ENCODE results near the gene CBX2.

Gene CBX2

DNA sequence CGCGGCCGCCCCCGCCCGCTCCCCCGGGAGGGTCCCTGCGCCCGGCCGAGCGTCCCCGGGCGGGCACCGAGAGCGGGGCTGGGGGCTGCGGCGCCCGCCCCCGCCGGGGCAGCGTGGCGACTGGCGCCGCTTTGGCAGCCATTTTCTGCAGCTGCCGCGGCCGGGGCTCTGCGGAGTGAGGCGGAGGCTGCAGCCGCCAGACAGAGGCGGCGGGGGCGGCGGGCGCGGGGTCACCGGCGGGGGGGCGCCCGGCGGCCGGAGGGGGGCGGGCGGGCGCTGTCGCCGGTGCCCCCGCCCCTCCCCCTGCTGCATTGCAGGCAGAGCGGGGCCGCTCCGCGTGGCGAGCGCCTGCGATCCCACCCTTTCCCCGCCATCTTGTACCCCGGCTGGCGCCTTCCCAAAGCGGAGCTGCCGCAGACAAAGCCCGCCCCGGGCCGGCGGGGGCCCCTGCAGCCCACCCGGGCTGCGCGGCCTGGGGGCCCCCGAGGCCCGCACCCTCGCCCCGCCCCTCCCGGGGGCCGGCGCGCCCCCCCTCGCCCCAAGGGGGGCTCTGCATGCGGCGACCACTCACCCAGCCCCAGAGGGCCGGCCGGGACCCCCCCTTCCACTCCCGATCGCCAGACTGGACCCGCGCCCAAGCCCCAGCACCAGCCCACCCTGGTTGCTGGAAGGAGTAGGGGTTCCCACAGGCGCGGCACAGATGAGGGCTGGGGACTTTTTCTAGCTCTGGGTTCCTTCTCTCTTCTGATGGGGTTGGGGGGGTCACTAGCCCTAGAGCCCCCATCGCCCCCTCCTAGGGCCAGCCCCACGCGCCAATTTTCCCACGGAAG is 35.6 kb downstream of the CBX2 start:
- H3K9me3 ChIP-seq (ENCODE audit: low read depth, low read length), result no peaks in the 10 kb centered on the region
- peak overlapping the region; percentile 76 for H3K9ac ChIP-seq (ENCODE audit: insufficient read length)
- H3K4me3 ChIP-seq, result peak overlapping the region; percentile 88
- DNase-seq (ENCODE audit: low read depth, low spot score), result no peak
- TF ChIP-seq FOXP2 (optimal IDR thresholded peaks at IDR 0.05; ENCODE audit: control extremely low read depth, extremely low read length, insufficient read depth), result no peak
- TF ChIP-seq EZH2 (IDR thresholded peaks at IDR 0.05), result no peak
- TF ChIP-seq POLR2AphosphoS5 (IDR thresholded peaks at IDR 0.05; ENCODE audit: borderline replicate concordance, low read depth, low read length), result no peak
- no peaks in the 10 kb centered on the region for H3K36me3 ChIP-seq (ENCODE audit: insufficient read depth, low read length)
- H3K27ac ChIP-seq, result peak overlapping the region; percentile 62; the same call in 1 of the 2 replicates

DNA sequence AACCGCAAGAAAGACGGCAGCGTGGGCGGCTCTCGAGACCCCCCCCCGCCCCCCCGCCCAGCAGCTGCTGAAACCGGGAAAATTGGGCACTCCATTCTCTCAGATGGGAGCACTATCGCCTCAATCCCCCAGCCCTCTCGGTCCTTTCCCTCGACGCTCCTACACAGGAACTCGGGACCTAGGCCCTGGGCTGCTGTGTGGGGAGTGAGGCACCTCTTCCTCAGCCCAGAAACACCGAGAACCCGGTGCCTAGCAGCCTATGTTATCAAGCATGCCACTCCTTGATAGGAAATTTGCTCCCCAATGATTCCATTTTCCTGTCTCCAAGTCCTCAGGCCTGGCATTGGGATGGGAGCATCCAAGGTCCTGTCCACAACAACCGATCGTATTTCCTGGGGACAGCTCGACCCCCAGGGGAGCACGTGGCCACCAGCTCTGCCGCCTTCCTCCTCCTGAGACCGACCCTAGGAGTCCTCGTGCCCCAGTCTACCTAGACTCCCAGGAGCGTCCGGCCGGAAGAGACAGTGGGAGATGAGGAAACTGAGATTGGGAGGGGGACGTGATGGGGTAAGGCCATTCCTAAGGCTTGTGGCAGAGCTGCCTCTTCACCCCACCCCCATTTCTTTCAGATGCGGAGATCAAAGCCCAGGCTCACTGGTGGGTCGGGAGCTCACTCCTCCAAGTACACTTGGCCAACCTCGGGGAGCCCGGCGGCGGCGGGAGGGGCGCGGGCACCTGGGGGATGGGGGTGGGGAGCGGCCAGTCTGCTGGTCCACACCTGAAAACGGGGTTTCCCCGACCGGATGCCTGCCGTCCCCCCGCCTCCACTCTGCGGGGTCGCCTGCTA is 36.4 kb downstream of the CBX2 start:
- H3K36me3 ChIP-seq (ENCODE audit: insufficient read depth, low read length), result no peaks in the 10 kb centered on the region
- no peak for DNase-seq (ENCODE audit: low read depth, low spot score)
- H3K9me3 ChIP-seq (ENCODE audit: low read depth, low read length), result no peaks in the 10 kb centered on the region
- no peak overlapping the region for H3K9ac ChIP-seq (ENCODE audit: insufficient read length)
- H3K4me3 ChIP-seq, result no peak overlapping the region
- TF ChIP-seq POLR2AphosphoS5 (IDR thresholded peaks at IDR 0.05; ENCODE audit: borderline replicate concordance, low read depth, low read length) (no peak), EZH2 (IDR thresholded peaks at IDR 0.05) (no peak), FOXP2 (optimal IDR thresholded peaks at IDR 0.05; ENCODE audit: control extremely low read depth, extremely low read length, insufficient read depth) (no peak)
- 0 out of 2 replicates have a peak overlapping the region, but pooled peaks have one; percentile 46 for H3K27ac ChIP-seq

DNA sequence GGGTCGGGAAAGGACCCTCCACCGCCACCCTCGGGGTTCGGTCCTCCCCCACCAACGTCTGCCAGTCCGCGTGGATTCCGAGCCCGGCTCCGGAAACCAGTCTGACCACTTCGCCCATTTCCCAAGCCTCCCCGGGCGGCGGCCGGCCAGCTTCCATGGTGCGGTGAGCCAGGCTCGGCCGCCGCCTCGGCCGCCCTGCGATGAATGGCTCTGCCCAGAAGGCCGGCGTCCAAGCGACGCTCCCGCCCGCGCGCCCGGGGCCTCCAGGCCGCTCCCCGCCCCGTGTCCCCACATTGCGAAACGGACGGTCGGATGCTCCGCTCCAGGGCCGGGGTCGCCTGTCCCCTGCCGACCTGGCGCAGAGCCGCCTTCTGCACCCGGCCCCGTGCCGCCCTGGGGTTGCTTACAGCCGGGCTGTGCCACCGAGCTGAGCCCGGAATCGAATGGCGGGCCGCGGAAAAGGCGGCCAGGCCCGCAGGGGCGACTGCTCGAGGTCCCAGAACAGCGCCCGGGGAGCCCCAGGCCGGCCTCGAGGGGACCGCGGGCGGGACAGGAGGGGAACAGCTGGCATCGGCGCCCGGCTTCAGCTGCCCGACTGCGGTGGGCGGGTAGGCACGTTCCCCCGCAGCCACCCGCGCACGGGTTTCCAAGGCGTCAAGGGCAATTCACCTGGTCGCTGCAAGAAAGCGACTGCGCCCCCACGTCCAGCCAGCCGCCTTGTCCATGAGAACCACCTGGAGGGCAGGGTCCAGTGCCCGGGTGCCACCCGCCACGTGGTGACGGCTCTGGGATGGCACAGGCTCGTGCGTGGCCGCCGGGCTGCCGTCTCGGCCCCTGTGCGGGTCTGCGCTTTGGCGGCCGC is 37.3 kb downstream of the CBX2 start:
- H3K4me3 ChIP-seq, result no peak overlapping the region
- no peak for DNase-seq (ENCODE audit: low read depth, low spot score)
- TF ChIP-seq FOXP2 (optimal IDR thresholded peaks at IDR 0.05; ENCODE audit: control extremely low read depth, extremely low read length, insufficient read depth) (no peak), EZH2 (IDR thresholded peaks at IDR 0.05) (no peak), POLR2AphosphoS5 (IDR thresholded peaks at IDR 0.05; ENCODE audit: borderline replicate concordance, low read depth, low read length) (no peak)
- H3K9me3 ChIP-seq (ENCODE audit: low read depth, low read length), result no peaks in the 10 kb centered on the region
- H3K36me3 ChIP-seq (ENCODE audit: insufficient read depth, low read length), result no peaks in the 10 kb centered on the region
- no peak overlapping the region for H3K27ac ChIP-seq
- H3K9ac ChIP-seq (ENCODE audit: insufficient read length), result no peak overlapping the region

DNA sequence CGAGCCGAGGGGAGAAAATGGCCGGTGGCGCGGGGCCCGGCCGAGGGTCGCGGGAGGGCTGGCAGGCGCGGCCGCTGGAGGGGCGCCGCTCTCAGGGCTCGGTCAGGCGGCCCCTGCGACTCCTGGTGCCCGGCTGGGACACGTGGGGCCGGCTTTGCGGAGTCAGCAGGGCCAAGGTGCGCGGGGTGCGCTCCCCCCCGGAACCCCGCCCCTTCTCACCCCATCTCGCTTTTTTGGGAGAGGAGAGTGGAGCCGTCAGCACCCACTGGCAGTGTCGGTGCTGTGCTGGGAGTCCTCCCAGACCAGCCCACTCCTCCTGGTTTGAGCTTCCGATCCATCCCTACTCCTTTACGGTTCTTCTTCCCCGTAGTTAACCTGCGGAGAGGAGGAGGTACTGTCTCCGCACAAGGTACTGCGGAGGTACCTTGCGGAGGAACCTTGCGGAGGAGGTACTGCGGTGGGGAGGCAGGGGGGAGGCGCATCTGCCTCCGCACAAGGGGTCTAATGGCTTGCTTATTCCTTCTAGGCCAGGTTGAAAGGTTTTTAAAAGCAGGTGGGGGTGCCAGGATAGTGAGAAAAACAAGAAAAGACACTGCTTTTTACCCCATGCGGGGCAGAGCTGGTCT is 38.0 kb downstream of the CBX2 start:
- TF ChIP-seq FOXP2 (optimal IDR thresholded peaks at IDR 0.05; ENCODE audit: control extremely low read depth, extremely low read length, insufficient read depth) (no peak), POLR2AphosphoS5 (IDR thresholded peaks at IDR 0.05; ENCODE audit: borderline replicate concordance, low read depth, low read length) (no peak), EZH2 (IDR thresholded peaks at IDR 0.05) (no peak)
- Histone ChIP-seq H3K4me3 (no peak overlapping the region), H3K9ac (ENCODE audit: insufficient read length) (no peak overlapping the region), H3K27ac (no peak overlapping the region), H3K9me3 (ENCODE audit: low read depth, low read length) (no peaks in the 10 kb centered on the region), H3K36me3 (ENCODE audit: insufficient read depth, low read length) (no peaks in the 10 kb centered on the region)
- DNase-seq (ENCODE audit: low read depth, low spot score), result no peak

DNA sequence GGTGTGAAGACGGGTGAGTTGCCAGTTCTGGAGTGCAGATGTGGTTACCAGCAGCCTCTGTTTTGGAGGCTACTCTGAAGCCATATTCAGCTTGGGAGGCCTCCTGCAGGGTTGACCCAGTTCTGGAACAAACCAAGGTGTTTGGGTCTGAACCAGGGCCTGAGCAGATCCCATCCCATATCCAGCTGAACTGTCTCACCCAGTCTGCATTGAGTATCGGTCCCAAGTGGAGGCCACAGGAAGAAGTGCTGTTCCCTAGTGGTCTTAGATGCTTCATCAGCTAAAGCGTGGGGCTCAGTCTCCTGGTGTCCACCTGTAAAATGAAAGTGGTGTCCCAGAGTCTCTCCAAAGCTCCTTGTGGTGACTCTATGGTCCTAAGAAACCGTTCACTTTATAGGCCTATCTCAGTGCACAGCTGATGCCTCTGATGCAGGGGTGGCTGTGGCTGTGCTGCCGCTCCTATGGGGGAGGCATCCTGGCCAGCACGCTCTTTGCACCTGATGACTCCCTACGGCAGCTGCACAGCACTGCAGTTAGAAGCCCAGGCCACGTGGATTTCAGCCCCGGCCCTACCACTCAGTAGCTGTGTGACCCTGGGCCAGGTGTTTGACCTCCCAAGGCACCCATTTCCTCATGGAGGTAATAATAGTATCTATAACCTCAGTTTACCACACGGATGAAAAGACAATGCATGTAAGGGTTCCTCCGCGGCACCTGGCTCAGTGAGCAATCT is 40.2 kb downstream of the CBX2 start:
- TF ChIP-seq FOXP2 (optimal IDR thresholded peaks at IDR 0.05; ENCODE audit: control extremely low read depth, extremely low read length, insufficient read depth) (no peak), EZH2 (IDR thresholded peaks at IDR 0.05) (no peak), POLR2AphosphoS5 (IDR thresholded peaks at IDR 0.05; ENCODE audit: borderline replicate concordance, low read depth, low read length) (no peak)
- no peak overlapping the region for H3K4me3 ChIP-seq
- H3K27ac ChIP-seq, result no peak overlapping the region
- no peak for DNase-seq (ENCODE audit: low read depth, low spot score)
- H3K9ac ChIP-seq (ENCODE audit: insufficient read length), result no peak overlapping the region
- H3K36me3 ChIP-seq (ENCODE audit: insufficient read depth, low read length), result no peaks in the 10 kb centered on the region
- H3K9me3 ChIP-seq (ENCODE audit: low read depth, low read length), result no peaks in the 10 kb centered on the region

DNA sequence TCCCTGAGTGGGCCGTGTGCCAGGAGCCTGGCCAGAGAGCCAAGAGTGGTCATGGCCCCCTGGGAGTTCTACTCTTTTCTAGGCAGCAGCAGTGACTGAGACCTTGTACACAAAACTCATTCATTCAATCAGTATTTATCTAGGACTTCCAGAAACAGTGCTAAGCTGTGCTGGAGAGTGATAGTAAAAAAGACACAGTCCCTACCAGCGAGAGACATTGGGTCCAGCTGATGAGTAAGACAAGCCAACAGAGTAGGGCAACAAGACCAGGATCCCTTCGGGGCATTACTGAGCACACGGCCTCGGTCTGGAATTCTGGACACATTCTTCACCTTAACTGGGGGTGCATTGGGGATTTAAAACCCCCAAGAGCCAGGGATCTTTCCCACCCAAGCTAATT is 41.1 kb downstream of the CBX2 start:
- H3K9me3 ChIP-seq (ENCODE audit: low read depth, low read length), result no peaks in the 10 kb centered on the region
- no peak overlapping the region for H3K9ac ChIP-seq (ENCODE audit: insufficient read length)
- H3K27ac ChIP-seq, result no peak overlapping the region
- DNase-seq (ENCODE audit: low read depth, low spot score), result no peak
- H3K36me3 ChIP-seq (ENCODE audit: insufficient read depth, low read length), result no peaks in the 10 kb centered on the region
- H3K4me3 ChIP-seq, result no peak overlapping the region
- TF ChIP-seq POLR2AphosphoS5 (IDR thresholded peaks at IDR 0.05; ENCODE audit: borderline replicate concordance, low read depth, low read length) (no peak), FOXP2 (optimal IDR thresholded peaks at IDR 0.05; ENCODE audit: control extremely low read depth, extremely low read length, insufficient read depth) (no peak), EZH2 (IDR thresholded peaks at IDR 0.05) (no peak)
